ENCODE measurements around the gene ARSB. TPM values are rescaled to one million over a fixed set of nuclear protein-coding genes. Genes with fewer than 3 reads are reported as not detected.

ARSB gene
- total RNA-seq, 1 experiment from 2014 or later: 11.4 TPM

GRCh38 chr5:78984439-78985115 is 533 bp downstream of the ARSB start:
- no peak overlapping the region for H4K91ac ChIP-seq (ENCODE audit: insufficient read length, low read depth, low read length)
- no CpG with 5 or more reads among the region's 79 CpGs for WGBS (ENCODE audit: extremely low coverage, insufficient read length, low lambda C conversion rate)
- peaks cover 7% of the 10 kb centered on the region for H3K27me3 Mint-ChIP-seq (ENCODE audit: low read depth)

More at GRCh38 chr5:78984439-78985115, 533 bp downstream of the ARSB start:
- peak overlapping the region; percentile 85 to 95 (median 94); a peak in 5 of 7 replicates for H3K27ac Mint-ChIP-seq
- H2AK5ac ChIP-seq (ENCODE audit: insufficient read length, low read length): no peak overlapping the region
- no peaks in the 10 kb centered on the region for H3K9me3 ChIP-seq (ENCODE audit: control insufficient read depth, low read depth, low read length)
- H3K18ac ChIP-seq (ENCODE audit: insufficient read length, low read depth, low read length): no peak overlapping the region
- H2BK20ac ChIP-seq (ENCODE audit: low read depth, low read length, poor library complexity, severe bottlenecking): no peak overlapping the region
- peak; percentile 49 for TF ChIP-seq CTCF (conservative IDR thresholded peaks at IDR 0.05)
- H3K79me2 ChIP-seq (ENCODE audit: insufficient read depth, low read length): no peaks in the 10 kb centered on the region
- H3K27ac ChIP-seq (ENCODE audit: insufficient read length, low read depth, low read length): no peak overlapping the region
- DNase-seq: peak; percentile 91
- peak overlapping the region; percentile 92 for H2AFZ ChIP-seq (ENCODE audit: low read length)
- no peak overlapping the region for H2BK12ac ChIP-seq (ENCODE audit: insufficient read length, low read depth, low read length)
- H3K4me1 ChIP-seq (ENCODE audit: insufficient read depth, low read length): peaks cover 11% of the 10 kb centered on the region
- H4K8ac ChIP-seq (replicated peaks; ENCODE audit: insufficient read length, low read depth, low read length): no peak overlapping the region
- H3K36me3 Mint-ChIP-seq (ENCODE audit: insufficient read depth in 1 of 3, low read depth in 3 of 3): peaks cover 0 to 2% (median 0%) of the 10 kb centered on the region in 3 experiments; a peak in 1 of 7 replicates
- H3K79me1 ChIP-seq (ENCODE audit: insufficient read depth, low read depth, low read length, poor library complexity, severe bottlenecking): no peaks in the 10 kb centered on the region
- no peak overlapping the region for H4K5ac ChIP-seq (ENCODE audit: insufficient read length, low read depth, low read length)
- no peak overlapping the region for H2BK120ac ChIP-seq (ENCODE audit: low read depth, low read length, poor library complexity, severe bottlenecking)
- H3K23me2 ChIP-seq (ENCODE audit: insufficient read length, low read depth, low read length, poor library complexity, severe bottlenecking): peaks cover 4% of the 10 kb centered on the region
- no peak overlapping the region for H2BK5ac ChIP-seq (ENCODE audit: insufficient read length, low read length)
- H3K9me3 Mint-ChIP-seq: no peaks in the 10 kb centered on the region
- H3K56ac ChIP-seq (ENCODE audit: insufficient read length, low read depth, low read length): no peak overlapping the region
- no peak overlapping the region for H3K4ac ChIP-seq (ENCODE audit: low read depth, low read length)
- no peak overlapping the region for H3K23ac ChIP-seq (ENCODE audit: insufficient read length, low read depth, low read length)
- peak overlapping the region; percentile 74; the same call in 1 of the 2 replicates for H3K14ac ChIP-seq (ENCODE audit: insufficient read depth, low read length)
- no peak overlapping the region for H2BK15ac ChIP-seq (ENCODE audit: low read depth, low read length)
- H4K20me1 ChIP-seq (ENCODE audit: control insufficient read depth, insufficient read depth, insufficient read length): no peaks in the 10 kb centered on the region
- H3K4me1 Mint-ChIP-seq: peaks cover 22 to 25% of the 10 kb centered on the region in 2 experiments
- peak overlapping the region; percentile 85 for H3K4me2 ChIP-seq (ENCODE audit: insufficient read depth, insufficient read length, low read length)
- no peaks in the 10 kb centered on the region for H3K27me3 ChIP-seq (ENCODE audit: insufficient read depth, low read length)
- H3K4me3 Mint-ChIP-seq: peak overlapping the region; percentile 77 to 84
- H3K9ac ChIP-seq (ENCODE audit: extremely low read depth, insufficient read length, low read length): peak overlapping the region; percentile 40
- no peak overlapping the region for H3T11ph ChIP-seq (ENCODE audit: low read length)

All from H9 (cell line).